NT2/D1 (cell line): ENCODE data around the gene HS3ST5.
A peak's percentile ranks its signal among the peaks of the same experiment; 100 is the strongest.
"Not testable (repeated sequence)": the region's sequence is repeated elsewhere in the genome, so short reads cannot be mapped to it uniquely, and the experiment has no call there.

Source experiments
- DNase-seq: peaks from one replicate; pipeline ENCODE4 v3.0.0-alpha.2; 2011; ENCODE audit warnings: low read depth, low spot score
- H3K27me3 ChIP-seq: 2 replicates; pipeline ENCODE4 v1.6.0; 2011; ENCODE audit warnings: mild to moderate bottlenecking; ENCODE audit not compliant: insufficient read length, insufficient read depth
- H3K36me3 ChIP-seq: 2 replicates; pipeline ENCODE4 v1.6.1; 2011; ENCODE audit warnings: mild to moderate bottlenecking, low read length, mixed read lengths; ENCODE audit not compliant: insufficient read depth, insufficient read length
- H3K4me1 ChIP-seq: 2 replicates; pipeline ENCODE4 v1.5.1; 2011; ENCODE audit not compliant: insufficient read depth, insufficient read length
- H3K4me3 ChIP-seq: 2 replicates; pipeline ENCODE4 v1.5.1; 2011; ENCODE audit warnings: low read depth; ENCODE audit not compliant: insufficient read length
- H3K9ac ChIP-seq: 2 replicates; pipeline ENCODE4 v1.6.0; 2011; ENCODE audit warnings: low read depth; ENCODE audit not compliant: insufficient read length
- H3K9me3 ChIP-seq: 2 replicates; pipeline ENCODE4 v1.5.1; 2011; ENCODE audit warnings: mild to moderate bottlenecking, low read length; ENCODE audit not compliant: insufficient read depth
- SUZ12 ChIP-seq: IDR thresholded peaks from 2 replicates; pipeline ENCODE4 v1.6.1; 2011; ENCODE audit not compliant: insufficient read length, insufficient read depth; ENCODE audit errors: extremely low read depth
- YY1 ChIP-seq: IDR thresholded peaks from 2 replicates; pipeline ENCODE4 v1.6.1; 2011; ENCODE audit not compliant: insufficient read length, insufficient read depth
- ZNF274 ChIP-seq: IDR thresholded peaks from 2 replicates; pipeline ENCODE4 v1.6.1; 2011; ENCODE audit warnings: mild to moderate bottlenecking, low read depth, low read length

Gene HS3ST5

GRCh38 chr6:114151064-114151690 lies 191.6 kb downstream of the HS3ST5 start:
- TF ChIP-seq SUZ12 (no peak), ZNF274 (no peak), YY1 (no peak)
- DNase-seq = no peak
- no peaks in the 10 kb centered on the region for H3K27me3 ChIP-seq
- no peak overlapping the region for H3K4me3 ChIP-seq
- no peak overlapping the region for H3K9ac ChIP-seq
- H3K4me1 ChIP-seq = no peaks in the 10 kb centered on the region
- H3K36me3 ChIP-seq = no peaks in the 10 kb centered on the region
- peaks cover 10% of the 10 kb centered on the region for H3K9me3 ChIP-seq

- H3K36me3 ChIP-seq, DNase-seq, H3K27me3 ChIP-seq, H3K4me3 ChIP-seq, H3K9ac ChIP-seq, H3K4me1 ChIP-seq: not testable (repeated sequence)
- H3K9me3 ChIP-seq = peaks cover 10% of the 10 kb centered on the region
Observed at GRCh38 chr6:114149182-114149581, 193.6 kb downstream of the HS3ST5 start.

DNA sequence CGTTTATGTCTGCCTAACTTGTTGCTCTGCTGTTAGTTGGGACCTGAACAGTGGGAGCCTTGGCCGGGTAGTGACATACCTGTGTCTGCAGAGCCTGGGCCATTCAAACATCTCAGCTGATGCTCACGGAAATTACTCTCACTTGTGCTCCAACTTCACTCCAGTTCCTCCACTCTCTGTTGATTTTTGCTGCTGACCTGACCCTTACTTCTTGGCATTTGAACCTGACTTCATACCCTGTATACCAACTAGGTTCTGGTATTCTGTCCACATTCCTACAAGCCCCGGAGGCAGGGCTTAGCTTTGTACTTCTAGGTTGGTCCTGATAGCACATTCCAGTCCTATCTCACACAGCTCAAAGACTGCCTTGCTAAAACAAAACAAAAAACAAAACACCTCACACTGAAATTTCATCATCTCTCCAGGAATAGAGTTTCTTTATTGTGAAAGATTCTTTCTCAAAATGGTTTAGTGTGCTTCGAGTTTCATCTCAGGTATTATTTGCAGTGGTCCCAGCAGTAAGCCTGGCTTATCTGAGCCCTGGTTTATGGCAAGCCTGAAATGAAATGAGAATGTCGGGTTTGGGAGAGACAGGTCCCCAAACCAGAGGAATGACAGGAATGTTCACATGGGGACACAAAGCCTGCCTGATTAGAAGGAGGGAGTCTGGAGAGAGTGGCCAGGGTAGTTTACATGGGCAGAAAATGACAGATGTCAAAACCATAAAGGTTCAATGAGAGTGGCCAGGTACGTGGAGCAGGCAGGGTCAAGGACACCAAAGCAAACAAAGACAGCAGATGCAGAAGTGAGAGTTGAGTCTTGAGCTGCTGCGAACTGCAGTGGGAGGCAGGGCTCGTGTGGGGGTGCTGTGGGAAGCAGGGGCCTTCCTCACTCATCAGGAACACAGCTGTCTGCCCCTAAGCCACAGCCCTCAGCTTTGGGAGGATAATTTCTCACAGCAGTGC lies 197.7 kb downstream of the HS3ST5 start:
- no peaks in the 10 kb centered on the region for H3K4me1 ChIP-seq
- H3K4me3 ChIP-seq = no peak overlapping the region
- no peaks in the 10 kb centered on the region for H3K36me3 ChIP-seq
- DNase-seq = peak; percentile 5
- no peaks in the 10 kb centered on the region for H3K27me3 ChIP-seq
- peaks cover 10% of the 10 kb centered on the region for H3K9me3 ChIP-seq
- no peak overlapping the region for H3K9ac ChIP-seq
- TF ChIP-seq ZNF274 (no peak), YY1 (no peak), SUZ12 (no peak)

GRCh38 chr6:114142258-114142657 lies 200.6 kb downstream of the HS3ST5 start:
- DNase-seq = no peak
- TF ChIP-seq ZNF274 (no peak), YY1 (no peak), SUZ12 (no peak)
- Histone ChIP-seq H3K4me3 (no peak overlapping the region), H3K9me3 (peaks cover 8% of the 10 kb centered on the region), H3K27me3 (no peaks in the 10 kb centered on the region), H3K9ac (no peak overlapping the region), H3K36me3 (no peaks in the 10 kb centered on the region), H3K4me1 (no peaks in the 10 kb centered on the region)

GRCh38 chr6:114140416-114140815 lies 202.4 kb downstream of the HS3ST5 start:
- H3K27me3 ChIP-seq = no peaks in the 10 kb centered on the region
- H3K9me3 ChIP-seq = no peaks in the 10 kb centered on the region
- H3K36me3 ChIP-seq = no peaks in the 10 kb centered on the region
- DNase-seq = no peak
- no peak overlapping the region for H3K4me3 ChIP-seq
- H3K4me1 ChIP-seq = no peaks in the 10 kb centered on the region
- TF ChIP-seq ZNF274 (no peak), SUZ12 (no peak), YY1 (no peak)
- H3K9ac ChIP-seq = no peak overlapping the region

GRCh38 chr6:114138577-114139248 lies 204.1 kb downstream of the HS3ST5 start:
- no peaks in the 10 kb centered on the region for H3K4me1 ChIP-seq
- H3K27me3 ChIP-seq = no peaks in the 10 kb centered on the region
- no peak for DNase-seq
- no peaks in the 10 kb centered on the region for H3K9me3 ChIP-seq
- TF ChIP-seq SUZ12 (no peak), YY1 (no peak), ZNF274 (no peak)
- no peaks in the 10 kb centered on the region for H3K36me3 ChIP-seq
- H3K4me3 ChIP-seq = no peak overlapping the region
- no peak overlapping the region for H3K9ac ChIP-seq
